A549 (cell line): Measurements from ENCODE around the gene BSPH1. TPM values are rescaled to one million over a fixed set of nuclear protein-coding genes. Genes with fewer than 3 reads are reported as not detected.
A peak's percentile ranks its signal among the peaks of the same experiment; 100 is the strongest.

Experiments
- ATAC-seq, 2 experiments: fragments of 200-7000 bp in 1 of 2; fragments of >200 bp in 1 of 2; cut with Nextera tagmentation in 1 of 2; cut with Tn5 transposase in 1 of 2; 3 replicates each; pipeline versions ENCODE4 v1.8.0 to v1.9.1; 2018 to 2020; ENCODE audit warnings: mild to moderate bottlenecking in 1 of 2, moderate library complexity in 1 of 2
- CTCF ChIA-PET: fragments of 300-600 bp; sonication (Branson Sonifier 250); formaldehyde crosslinking; extraction: SDS; loops from one replicate; lab custom pipeline; 2021; ENCODE audit warnings: antibody characterized with exemption, inconsistent platforms; lab: Yijun Ruan, JAX
- POLR2A ChIA-PET: fragments of 350-600 bp; formaldehyde crosslinking; extraction: SDS; loops from one replicate; lab custom pipeline; 2021; ENCODE audit warnings: antibody characterized with exemption, inconsistent platforms; lab: Yijun Ruan, JAX
- DNase-seq, 2 experiments: peaks; one replicate each; pipeline versions ENCODE4 v3.0.0 to v3.0.0-alpha.2; 2011 to 2016; ENCODE audit warnings: low read depth in 1 of 2, low spot score in 1 of 2
- FAIRE-seq: peaks from 2 replicates; lab custom pipeline; 2011; peaks lifted over from hg19 to GRCh38; lab: Jason Lieb, UNC
- H3K27ac ChIP-seq, 2 experiments: fragments of >200 bp; sonication (Bioruptor Twin); formaldehyde crosslinking; 3 replicates each; pipeline ENCODE4 v1.5.1; 2016 to 2017
- H3K4me1 ChIP-seq: fragments of >200 bp; sonication (Bioruptor Twin); formaldehyde crosslinking; 3 replicates; pipeline ENCODE4 v1.6.1; 2016
- H3K4me2 ChIP-seq: fragments of >200 bp; sonication (Bioruptor Twin); formaldehyde crosslinking; 3 replicates; pipeline ENCODE4 v1.6.1; 2016
- H3K4me3 ChIP-seq: fragments of >200 bp; sonication (Bioruptor Twin); formaldehyde crosslinking; 3 replicates; pipeline ENCODE4 v1.5.1; 2016
- H3K9me3 ChIP-seq: fragments of >200 bp; sonication (Bioruptor Twin); formaldehyde crosslinking; 3 replicates; pipeline ENCODE4 v1.6.1; 2016
- CBX8 ChIP-seq: fragments of 200-600 bp; sonication (generic); IDR thresholded peaks from 2 replicates; pipeline ENCODE4 v1.6.1; 2016
- CEBPB ChIP-seq, 2 experiments: fragments of >200 bp in 1 of 2; sonication (Bioruptor Twin) in 1 of 2; formaldehyde crosslinking in 1 of 2; IDR thresholded peaks; 2 replicates each; pipeline ENCODE4 v1.6.1; 2012 to 2016
- CHD2 ChIP-seq: fragments of 150-350 bp; IDR thresholded peaks from 2 replicates; pipeline ENCODE4 v1.6.1; 2014; ENCODE audit warnings: low read length; ENCODE audit not compliant: partially characterized antibody
- EHF ChIP-seq: fragments of 250-450 bp; sonication (Bioruptor Pico); IDR thresholded peaks from 2 replicates; pipeline ENCODE4 v1.5.0; 2020; ENCODE audit warnings: mild to moderate bottlenecking
- HOXB13 ChIP-seq: fragments of 250-450 bp; sonication (Bioruptor Pico); IDR thresholded peaks from 2 replicates; pipeline ENCODE4 v1.5.0; 2020; ENCODE audit warnings: low read depth, mild to moderate bottlenecking, moderate library complexity
- HOXB5 ChIP-seq: fragments of 250-450 bp; sonication (Bioruptor Pico); IDR thresholded peaks from 2 replicates; pipeline ENCODE4 v1.5.0; 2020; ENCODE audit warnings: mild to moderate bottlenecking, moderate library complexity
- JUN ChIP-seq, 2 experiments: fragments of >200 bp; sonication (Bioruptor Twin); formaldehyde crosslinking; IDR thresholded peaks; 2 replicates in 1 of 2; 3 replicates in 1 of 2; pipeline ENCODE4 v1.6.1; 2016 to 2017
- JUNB ChIP-seq: fragments of >200 bp; sonication (Bioruptor Twin); formaldehyde crosslinking; IDR thresholded peaks from 2 replicates; pipeline ENCODE4 v1.6.1; 2016
- KDM5A ChIP-seq: fragments of 200-600 bp; sonication (generic); IDR thresholded peaks from 2 replicates; pipeline ENCODE4 v1.6.1; 2016; ENCODE audit warnings: antibody characterized with exemption, mild to moderate bottlenecking
- MAFK ChIP-seq: fragments of 450-650 bp; IDR thresholded peaks from 2 replicates; pipeline ENCODE4 v1.6.1; 2014; ENCODE audit not compliant: partially characterized antibody
- RAD21 ChIP-seq, 2 experiments: fragments of >200 bp in 1 of 2; sonication (Bioruptor Twin) in 1 of 2; formaldehyde crosslinking in 1 of 2; IDR thresholded peaks in 1 of 2; conservative IDR thresholded peaks in 1 of 2; 2 replicates in 1 of 2; 3 replicates in 1 of 2; pipeline ENCODE4 v1.6.1; 2012 to 2018; ENCODE audit warnings: inconsistent platforms in 1 of 2
- RFX5 ChIP-seq: fragments of 450-650 bp; IDR thresholded peaks from 2 replicates; pipeline ENCODE4 v1.7.1; 2014; ENCODE audit warnings: antibody characterized with exemption, mild to moderate bottlenecking, moderate library complexity
- RNF2 ChIP-seq: fragments of 200-600 bp; sonication (generic); IDR thresholded peaks from 2 replicates; pipeline ENCODE4 v1.6.1; 2016; ENCODE audit warnings: low read depth, mild to moderate bottlenecking, antibody characterized with exemption, moderate library complexity, borderline replicate concordance
- SMC3 ChIP-seq: fragments of >200 bp; sonication (Bioruptor Twin); formaldehyde crosslinking; IDR thresholded peaks from 3 replicates; pipeline ENCODE4 v1.6.1; 2018; ENCODE audit warnings: inconsistent platforms
- SREBF2 ChIP-seq: fragments of 450-650 bp; IDR thresholded peaks from 2 replicates; pipeline ENCODE4 v1.6.1; 2014; ENCODE audit warnings: mild to moderate bottlenecking, moderate library complexity
- ZC3H11A ChIP-seq: fragments of 450-650 bp; IDR thresholded peaks from 2 replicates; pipeline ENCODE4 v1.6.1; 2014; ENCODE audit warnings: antibody characterized with exemption, mild to moderate bottlenecking
- WGBS: methylation state at CpG from one replicate; pipeline ENCODE4 v1.1.6; 2017; ENCODE audit errors: missing lambda C conversion rate; 5-methylcytosine and 5-hydroxymethylcytosine counted together
- polyA plus RNA-seq, 4 experiments: library from polyadenylated mRNA; depleted of rRNA in 3 of 4; stranded (reverse); fragments of >200 nt; fragmentation: RNase III in 1 of 4; extraction: RNeasy Plus Mini Kit Qiagen cat#74134 plus additional on column Dnase treatment in 1 of 4; gene quantifications; 2 replicates in 3 of 4; 3 replicates in 1 of 4; pipeline ENCODE4 v1.2.3, GENCODE V29; 2011 to 2017
- TF ChIP-seq, protein P1 (sequence below): fragments of 150-350 bp; IDR thresholded peaks from 2 replicates; pipeline ENCODE4 v1.6.1; 2014; ENCODE audit warnings: low read depth, mild to moderate bottlenecking, low read length
- TF ChIP-seq, protein P2 (sequence below): fragments of >200 bp; sonication (Bioruptor Twin); formaldehyde crosslinking; IDR thresholded peaks from 3 replicates; pipeline ENCODE4 v1.5.1; 2016
- TF ChIP-seq, protein P3 (sequence below): fragments of >200 bp; sonication (Bioruptor Twin); formaldehyde crosslinking; IDR thresholded peaks from 3 replicates; pipeline ENCODE4 v1.6.1; 2016
- TF ChIP-seq, protein P4 (sequence below): fragments of >200 bp; sonication (Bioruptor Twin); formaldehyde crosslinking; IDR thresholded peaks from 2 replicates; pipeline ENCODE4 v1.6.1; 2016

Gene BSPH1
- polyA plus RNA-seq, 2 of the 4 experiments (the other 2 are of a cell fraction) = not detected

DNA sequence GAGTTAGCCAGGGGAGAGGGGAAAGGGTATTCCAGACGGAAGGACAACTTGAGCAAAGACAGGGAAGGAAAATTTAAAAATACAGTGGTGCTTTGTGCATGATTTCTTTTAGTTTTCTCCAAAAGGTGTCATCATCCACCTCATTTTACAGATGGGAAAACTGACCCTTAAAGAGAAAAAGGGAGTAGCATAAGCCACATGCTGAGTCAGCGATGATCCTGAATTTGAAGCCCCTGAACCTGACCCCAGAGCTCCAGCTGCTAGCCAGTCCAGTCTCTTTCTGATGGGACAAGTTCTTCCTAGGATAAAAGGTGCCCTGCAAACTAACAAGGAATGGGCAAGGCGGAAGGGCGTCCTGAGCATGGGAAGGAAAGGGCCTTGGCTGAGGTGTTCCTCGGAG is 41.6 kb upstream of the BSPH1 start:
- FAIRE-seq = no peak
- CTCF ChIA-PET = interaction anchor here (1.1 to 1.2 kb wide), 2 partner anchors 11 to 28 kb away, joined by 3 to 4 read pairs; no protein-coding TSS in a partner anchor
- no peak for ATAC-seq
- 22% methylated on average over 5 of the region's 5 CpGs for WGBS
- no peak for DNase-seq
- Histone ChIP-seq H3K4me1 (no peaks in the 10 kb centered on the region), H3K27ac (no peak overlapping the region), H3K9me3 (peaks cover 23% of the 10 kb centered on the region), H3K4me2 (no peak overlapping the region)
- TF ChIP-seq MAFK (peak; percentile 80), JUNB (no peak)
- TF ChIP-seq, all 56 proteins: peak for 1
- POLR2A ChIA-PET = no interaction called here
- no peak overlapping the region for H3K4me3 ChIP-seq

DNA sequence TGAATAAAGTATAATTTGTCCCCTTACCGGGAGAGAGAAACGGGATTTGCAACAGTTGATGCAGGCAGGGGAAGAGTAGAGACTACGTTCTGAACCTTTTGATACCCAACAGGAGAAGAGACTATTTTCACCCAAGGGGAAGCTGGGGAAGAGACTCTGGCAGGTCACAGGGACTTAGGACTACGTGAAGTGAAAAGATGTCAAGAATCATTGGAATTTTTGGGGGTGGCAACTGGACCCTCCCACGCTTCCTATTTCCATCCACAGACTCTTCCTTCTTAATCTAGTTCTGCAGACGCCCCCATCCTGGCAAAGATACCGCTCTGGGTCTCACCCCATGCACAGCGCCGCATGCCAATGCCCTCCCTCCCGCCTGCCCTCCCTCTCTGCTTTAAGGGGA is 38.1 kb upstream of the BSPH1 start:
- Histone ChIP-seq H3K4me3 (no peak overlapping the region), H3K4me1 (no peaks in the 10 kb centered on the region), H3K27ac (no peak overlapping the region), H3K4me2 (no peak overlapping the region), H3K9me3 (peaks cover 8% of the 10 kb centered on the region; the same call in 1 of the 3 replicates)
- no peak for FAIRE-seq
- TF ChIP-seq RFX5 (no peak), CEBPB (IDR thresholded peaks at IDR 0.05) (no peak), HOXB5 (CRISPR knock-in tag) (no peak), CHD2 (no peak), KDM5A (no peak), RAD21 (conservative IDR thresholded peaks at IDR 0.05 in 1 of 2, IDR thresholded peaks at IDR 0.05 in 1 of 2) (no peak), EHF (CRISPR knock-in tag) (no peak)
- TF ChIP-seq, protein P1, sequence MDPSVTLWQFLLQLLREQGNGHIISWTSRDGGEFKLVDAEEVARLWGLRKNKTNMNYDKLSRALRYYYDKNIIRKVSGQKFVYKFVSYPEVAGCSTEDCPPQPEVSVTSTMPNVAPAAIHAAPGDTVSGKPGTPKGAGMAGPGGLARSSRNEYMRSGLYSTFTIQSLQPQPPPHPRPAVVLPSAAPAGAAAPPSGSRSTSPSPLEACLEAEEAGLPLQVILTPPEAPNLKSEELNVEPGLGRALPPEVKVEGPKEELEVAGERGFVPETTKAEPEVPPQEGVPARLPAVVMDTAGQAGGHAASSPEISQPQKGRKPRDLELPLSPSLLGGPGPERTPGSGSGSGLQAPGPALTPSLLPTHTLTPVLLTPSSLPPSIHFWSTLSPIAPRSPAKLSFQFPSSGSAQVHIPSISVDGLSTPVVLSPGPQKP = no peak
- TF ChIP-seq, protein P2, sequence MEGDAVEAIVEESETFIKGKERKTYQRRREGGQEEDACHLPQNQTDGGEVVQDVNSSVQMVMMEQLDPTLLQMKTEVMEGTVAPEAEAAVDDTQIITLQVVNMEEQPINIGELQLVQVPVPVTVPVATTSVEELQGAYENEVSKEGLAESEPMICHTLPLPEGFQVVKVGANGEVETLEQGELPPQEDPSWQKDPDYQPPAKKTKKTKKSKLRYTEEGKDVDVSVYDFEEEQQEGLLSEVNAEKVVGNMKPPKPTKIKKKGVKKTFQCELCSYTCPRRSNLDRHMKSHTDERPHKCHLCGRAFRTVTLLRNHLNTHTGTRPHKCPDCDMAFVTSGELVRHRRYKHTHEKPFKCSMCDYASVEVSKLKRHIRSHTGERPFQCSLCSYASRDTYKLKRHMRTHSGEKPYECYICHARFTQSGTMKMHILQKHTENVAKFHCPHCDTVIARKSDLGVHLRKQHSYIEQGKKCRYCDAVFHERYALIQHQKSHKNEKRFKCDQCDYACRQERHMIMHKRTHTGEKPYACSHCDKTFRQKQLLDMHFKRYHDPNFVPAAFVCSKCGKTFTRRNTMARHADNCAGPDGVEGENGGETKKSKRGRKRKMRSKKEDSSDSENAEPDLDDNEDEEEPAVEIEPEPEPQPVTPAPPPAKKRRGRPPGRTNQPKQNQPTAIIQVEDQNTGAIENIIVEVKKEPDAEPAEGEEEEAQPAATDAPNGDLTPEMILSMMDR = no peak
- no peak; a peak in 1 of 6 replicates for ATAC-seq
- CTCF ChIA-PET = interaction anchor here (0.9 to 1.2 kb wide), 4 partner anchors 11 to 68 kb away, joined by 3 to 4 read pairs (median 3); no protein-coding TSS in a partner anchor
- WGBS = 45% methylated on average over 10 of the region's 10 CpGs
- DNase-seq = no peak
- POLR2A ChIA-PET = no interaction called here

DNA sequence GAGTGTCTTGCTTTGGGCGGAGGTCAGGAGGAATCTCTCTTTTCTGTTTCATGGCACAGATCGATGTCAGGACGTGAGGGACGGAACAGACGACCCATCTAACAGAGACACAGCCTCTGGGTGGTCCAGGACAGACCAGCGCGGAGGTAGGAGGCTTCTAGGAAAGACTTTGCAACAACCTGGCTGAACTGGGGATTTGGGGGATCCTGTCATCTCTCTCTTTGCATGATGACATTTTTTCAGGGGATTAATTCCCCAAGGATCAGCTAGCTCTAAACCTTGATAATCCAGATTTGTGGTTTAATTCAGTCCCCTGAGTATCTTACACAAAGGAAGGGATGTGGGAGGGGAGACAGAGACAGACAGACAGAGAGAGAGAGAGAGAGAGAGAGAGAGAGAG is 37.5 kb upstream of the BSPH1 start:
- ChIA-PET CTCF (interaction anchor here (0.9 to 1.2 kb wide), 4 partner anchors 11 to 67 kb away, joined by 3 to 4 read pairs (median 3); no protein-coding TSS in a partner anchor), POLR2A (no interaction called here)
- H3K4me3 ChIP-seq = no peak overlapping the region
- FAIRE-seq (no peak), ATAC-seq (no peak), DNase-seq (no peak)
- peaks cover 8% of the 10 kb centered on the region; the same call in 1 of the 3 replicates for H3K9me3 ChIP-seq
- no peak overlapping the region for H3K27ac ChIP-seq
- no peak overlapping the region for H3K4me2 ChIP-seq
- TF ChIP-seq, protein P3, sequence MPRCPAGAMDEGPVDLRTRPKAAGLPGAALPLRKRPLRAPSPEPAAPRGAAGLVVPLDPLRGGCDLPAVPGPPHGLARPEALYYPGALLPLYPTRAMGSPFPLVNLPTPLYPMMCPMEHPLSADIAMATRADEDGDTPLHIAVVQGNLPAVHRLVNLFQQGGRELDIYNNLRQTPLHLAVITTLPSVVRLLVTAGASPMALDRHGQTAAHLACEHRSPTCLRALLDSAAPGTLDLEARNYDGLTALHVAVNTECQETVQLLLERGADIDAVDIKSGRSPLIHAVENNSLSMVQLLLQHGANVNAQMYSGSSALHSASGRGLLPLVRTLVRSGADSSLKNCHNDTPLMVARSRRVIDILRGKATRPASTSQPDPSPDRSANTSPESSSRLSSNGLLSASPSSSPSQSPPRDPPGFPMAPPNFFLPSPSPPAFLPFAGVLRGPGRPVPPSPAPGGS = no peak
- TF ChIP-seq CBX8 (no peak), ZC3H11A (no peak), HOXB13 (CRISPR knock-in tag) (no peak), SMC3 (no peak), SREBF2 (no peak), JUN (IDR thresholded peaks at IDR 0.05) (no peak), RNF2 (no peak), RAD21 (conservative IDR thresholded peaks at IDR 0.05 in 1 of 2, IDR thresholded peaks at IDR 0.05 in 1 of 2) (no peak)
- TF ChIP-seq, protein P2 = no peak
- TF ChIP-seq, protein P4, sequence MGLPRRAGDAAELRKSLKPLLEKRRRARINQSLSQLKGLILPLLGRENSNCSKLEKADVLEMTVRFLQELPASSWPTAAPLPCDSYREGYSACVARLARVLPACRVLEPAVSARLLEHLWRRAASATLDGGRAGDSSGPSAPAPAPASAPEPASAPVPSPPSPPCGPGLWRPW = no peak
- no peaks in the 10 kb centered on the region for H3K4me1 ChIP-seq
- WGBS = 12% methylated on average over 7 of the region's 7 CpGs
